ENCODE data around the gene SECTM1.
A peak's percentile ranks its signal among the peaks of the same experiment; 100 is the strongest.

SECTM1 gene

DNA sequence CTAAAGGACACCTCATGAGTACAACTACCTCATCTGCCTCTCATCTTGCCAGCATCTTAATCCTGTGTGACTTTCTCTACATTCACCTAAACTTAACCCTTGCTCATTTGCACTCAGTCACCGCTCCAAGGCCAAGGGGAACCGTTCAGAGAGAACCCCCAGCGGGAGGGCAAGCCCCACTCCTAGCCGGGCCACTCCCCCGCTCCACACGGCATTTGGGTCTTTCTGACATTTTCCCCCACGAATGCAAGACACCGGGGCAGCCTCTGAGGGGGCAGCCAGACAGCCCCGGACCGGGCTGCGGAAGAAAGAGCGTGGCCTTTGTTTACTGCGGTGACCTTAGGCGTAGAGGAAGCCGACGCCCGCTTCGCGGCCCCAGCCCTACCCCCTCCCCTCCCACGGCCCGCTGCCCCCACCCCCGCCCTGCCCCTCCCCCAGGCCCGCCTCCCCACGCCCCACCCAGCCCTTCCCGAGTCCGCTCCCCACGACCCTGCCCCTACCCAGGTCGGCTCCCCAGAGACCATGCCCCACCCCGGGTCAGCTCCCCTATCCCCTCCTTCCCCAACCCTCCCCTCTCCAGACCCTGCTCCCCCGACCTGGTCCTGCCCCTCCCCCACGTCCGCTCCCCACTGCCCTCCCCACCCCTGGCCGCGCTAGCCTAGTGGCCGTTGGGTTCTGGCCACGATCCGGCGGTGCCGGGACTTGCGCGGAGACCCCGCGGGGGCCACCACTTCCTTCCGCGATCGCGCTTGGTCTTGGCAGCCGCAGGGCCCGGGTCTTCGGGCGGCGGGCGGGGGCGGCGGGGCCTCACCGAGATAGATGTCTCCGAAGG, 60.9 kb downstream of the SECTM1 start:
- Histone ChIP-seq H3K4me1 (peaks cover 27% of the 10 kb centered on the region), H3K79me2 (peaks cover 52% of the 10 kb centered on the region), H3K4me3 (ENCODE audit: low read depth, low read length) (peak overlapping the region; percentile 79), H3K27ac (peak overlapping the region; percentile 98), H3K9ac (peak overlapping the region; percentile 98), H3K4me2 (ENCODE audit: low read length) (peak overlapping the region; percentile 99), H2AFZ (peak overlapping the region; percentile 100), H3K27me3 (ENCODE audit: control insufficient read depth, insufficient read depth, low read length) (no peaks in the 10 kb centered on the region), H3K36me3 (ENCODE audit: control insufficient read depth, insufficient read depth, low read length) (no peaks in the 10 kb centered on the region), H3K9me3 (ENCODE audit: control insufficient read depth, low read length) (no peaks in the 10 kb centered on the region)
- TF ChIP-seq, protein P1, sequence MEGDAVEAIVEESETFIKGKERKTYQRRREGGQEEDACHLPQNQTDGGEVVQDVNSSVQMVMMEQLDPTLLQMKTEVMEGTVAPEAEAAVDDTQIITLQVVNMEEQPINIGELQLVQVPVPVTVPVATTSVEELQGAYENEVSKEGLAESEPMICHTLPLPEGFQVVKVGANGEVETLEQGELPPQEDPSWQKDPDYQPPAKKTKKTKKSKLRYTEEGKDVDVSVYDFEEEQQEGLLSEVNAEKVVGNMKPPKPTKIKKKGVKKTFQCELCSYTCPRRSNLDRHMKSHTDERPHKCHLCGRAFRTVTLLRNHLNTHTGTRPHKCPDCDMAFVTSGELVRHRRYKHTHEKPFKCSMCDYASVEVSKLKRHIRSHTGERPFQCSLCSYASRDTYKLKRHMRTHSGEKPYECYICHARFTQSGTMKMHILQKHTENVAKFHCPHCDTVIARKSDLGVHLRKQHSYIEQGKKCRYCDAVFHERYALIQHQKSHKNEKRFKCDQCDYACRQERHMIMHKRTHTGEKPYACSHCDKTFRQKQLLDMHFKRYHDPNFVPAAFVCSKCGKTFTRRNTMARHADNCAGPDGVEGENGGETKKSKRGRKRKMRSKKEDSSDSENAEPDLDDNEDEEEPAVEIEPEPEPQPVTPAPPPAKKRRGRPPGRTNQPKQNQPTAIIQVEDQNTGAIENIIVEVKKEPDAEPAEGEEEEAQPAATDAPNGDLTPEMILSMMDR (IDR thresholded peaks at IDR 0.05), result no peak

DNA sequence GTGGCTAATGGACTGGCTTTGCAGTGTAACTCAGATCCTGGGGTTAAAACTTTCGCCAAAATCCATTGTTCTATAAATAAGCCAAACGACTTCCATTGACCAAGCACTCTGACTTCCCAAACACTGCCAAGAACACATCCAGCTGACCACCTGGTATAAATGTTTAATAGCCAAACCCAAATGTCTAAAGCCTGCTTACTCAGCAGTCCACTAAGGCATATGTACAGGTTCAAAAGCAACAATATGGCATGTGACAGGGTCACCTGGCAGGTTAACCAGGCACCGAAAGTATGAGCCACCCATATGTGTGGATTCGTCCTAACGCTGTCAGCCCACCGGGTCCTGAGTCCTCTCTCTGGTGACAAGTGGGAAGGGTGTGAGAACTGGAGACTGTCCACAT, 62.2 kb downstream of the SECTM1 start:
- TF ChIP-seq, protein P1 (IDR thresholded peaks at IDR 0.05), result no peak
- peaks cover 64% of the 10 kb centered on the region for H3K79me2 ChIP-seq
- peak overlapping the region; percentile 22 for H3K4me2 ChIP-seq (ENCODE audit: low read length)
- no peak overlapping the region for H2AFZ ChIP-seq
- peaks cover 35% of the 10 kb centered on the region for H3K4me1 ChIP-seq
- H3K9me3 ChIP-seq (ENCODE audit: control insufficient read depth, low read length), result no peaks in the 10 kb centered on the region
- peak overlapping the region; percentile 22 for H3K4me3 ChIP-seq (ENCODE audit: low read depth, low read length)
- H3K27me3 ChIP-seq (ENCODE audit: control insufficient read depth, insufficient read depth, low read length), result no peaks in the 10 kb centered on the region
- no peak overlapping the region for H3K9ac ChIP-seq
- H3K36me3 ChIP-seq (ENCODE audit: control insufficient read depth, insufficient read depth, low read length), result no peaks in the 10 kb centered on the region
- no peak overlapping the region for H3K27ac ChIP-seq
